Testis (tissue), 2 donors: ENCODE results near the gene ESPNL.

Experiments used
- CTCF ChIP-seq, 3 experiments: fragments of 450-650 bp in 2 of 3; fragments of 200-600 bp in 1 of 3; sonication (generic) in 1 of 3; IDR thresholded peaks; one replicate each; pipeline ENCODE4 v1.5.1; 2016 to 2019; ENCODE audit warnings: antibody characterized with exemption in 3 of 3, mild to moderate bottlenecking in 2 of 3, moderate library complexity in 1 of 3
- POLR2A ChIP-seq: fragments of 450-650 bp; IDR thresholded peaks from one replicate; pipeline ENCODE4 v1.6.1; 2017; ENCODE audit warnings: antibody characterized with exemption, mild to moderate bottlenecking, moderate library complexity

GRCh38 chr2:238105506-238106338 is 5.6 kb downstream of the ESPNL start:
- TF ChIP-seq POLR2A (no peak), CTCF (IDR thresholded peaks at IDR 0.05) (no peak)
